ENCODE measurements around the gene MAP4K5. TPM values are rescaled to one million over a fixed set of nuclear protein-coding genes. Genes with fewer than 3 reads are reported as not detected.
A peak's percentile ranks its signal among the peaks of the same experiment; 100 is the strongest.

Gene MAP4K5
- total and polyA plus RNA-seq, 12 donors: 9.2 to 205 (median 33.4) TPM

GRCh38 chr14:50394713-50395112, 137.7 kb downstream of the MAP4K5 start:
- no peaks in the 10 kb centered on the region for H3K36me3 ChIP-seq (replicated peaks in 1 of 2)
- H3K27ac ChIP-seq: peak overlapping the region in 1 of 5 donors; percentile 78

GRCh38 chr14:50389668-50390441, 142.5 kb downstream of the MAP4K5 start:
- WGBS, 4 donors: 74 to 80% (median 77%) methylated on average over 9 of the region's 9 CpGs
- Histone ChIP-seq H3K27ac (no peak overlapping the region), H3K27me3 (no peaks in the 10 kb centered on the region), H3K9me3 (replicated peaks in 1 of 3) (no peaks in the 10 kb centered on the region), H3K4me1 (replicated peaks in 1 of 2) (peaks cover 12 to 16% of the 10 kb centered on the region in 2 donors), H3K36me3 (replicated peaks in 1 of 2) (no peaks in the 10 kb centered on the region), H3K4me3 (no peak overlapping the region)
- intact Hi-C loops (cut with DNase I): loop anchor here (5.0 to 10.0 kb wide), 2 partner anchors 33 to 65 kb away; no protein-coding TSS in a partner anchor
- no peak for DNase-seq
- TF ChIP-seq POLR2A (IDR thresholded peaks at IDR 0.05): no peak
- TF ChIP-seq, protein P1, sequence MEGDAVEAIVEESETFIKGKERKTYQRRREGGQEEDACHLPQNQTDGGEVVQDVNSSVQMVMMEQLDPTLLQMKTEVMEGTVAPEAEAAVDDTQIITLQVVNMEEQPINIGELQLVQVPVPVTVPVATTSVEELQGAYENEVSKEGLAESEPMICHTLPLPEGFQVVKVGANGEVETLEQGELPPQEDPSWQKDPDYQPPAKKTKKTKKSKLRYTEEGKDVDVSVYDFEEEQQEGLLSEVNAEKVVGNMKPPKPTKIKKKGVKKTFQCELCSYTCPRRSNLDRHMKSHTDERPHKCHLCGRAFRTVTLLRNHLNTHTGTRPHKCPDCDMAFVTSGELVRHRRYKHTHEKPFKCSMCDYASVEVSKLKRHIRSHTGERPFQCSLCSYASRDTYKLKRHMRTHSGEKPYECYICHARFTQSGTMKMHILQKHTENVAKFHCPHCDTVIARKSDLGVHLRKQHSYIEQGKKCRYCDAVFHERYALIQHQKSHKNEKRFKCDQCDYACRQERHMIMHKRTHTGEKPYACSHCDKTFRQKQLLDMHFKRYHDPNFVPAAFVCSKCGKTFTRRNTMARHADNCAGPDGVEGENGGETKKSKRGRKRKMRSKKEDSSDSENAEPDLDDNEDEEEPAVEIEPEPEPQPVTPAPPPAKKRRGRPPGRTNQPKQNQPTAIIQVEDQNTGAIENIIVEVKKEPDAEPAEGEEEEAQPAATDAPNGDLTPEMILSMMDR (IDR thresholded peaks at IDR 0.05): no peak

More at GRCh38 chr14:50394713-50395112, 137.7 kb downstream of the MAP4K5 start:
- no peak overlapping the region for H3K4me3 ChIP-seq
- H3K9me3 ChIP-seq (replicated peaks in 1 of 3): no peaks in the 10 kb centered on the region
- no peak for DNase-seq
- H3K27me3 ChIP-seq: no peaks in the 10 kb centered on the region
- TF ChIP-seq, protein P1 (IDR thresholded peaks at IDR 0.05): no peak
- TF ChIP-seq POLR2A (IDR thresholded peaks at IDR 0.05): no peak
- WGBS, 4 donors: 94 to 96% (median 96%) methylated on average over 5 of the region's 5 CpGs
- intact Hi-C loops (cut with DNase I): loop anchor here (5.0 to 10.0 kb wide), 2 partner anchors 37 to 70 kb away; no protein-coding TSS in a partner anchor
- H3K4me1 ChIP-seq (replicated peaks in 1 of 2): peaks cover 0 to 5% of the 10 kb centered on the region in 2 donors

DNA sequence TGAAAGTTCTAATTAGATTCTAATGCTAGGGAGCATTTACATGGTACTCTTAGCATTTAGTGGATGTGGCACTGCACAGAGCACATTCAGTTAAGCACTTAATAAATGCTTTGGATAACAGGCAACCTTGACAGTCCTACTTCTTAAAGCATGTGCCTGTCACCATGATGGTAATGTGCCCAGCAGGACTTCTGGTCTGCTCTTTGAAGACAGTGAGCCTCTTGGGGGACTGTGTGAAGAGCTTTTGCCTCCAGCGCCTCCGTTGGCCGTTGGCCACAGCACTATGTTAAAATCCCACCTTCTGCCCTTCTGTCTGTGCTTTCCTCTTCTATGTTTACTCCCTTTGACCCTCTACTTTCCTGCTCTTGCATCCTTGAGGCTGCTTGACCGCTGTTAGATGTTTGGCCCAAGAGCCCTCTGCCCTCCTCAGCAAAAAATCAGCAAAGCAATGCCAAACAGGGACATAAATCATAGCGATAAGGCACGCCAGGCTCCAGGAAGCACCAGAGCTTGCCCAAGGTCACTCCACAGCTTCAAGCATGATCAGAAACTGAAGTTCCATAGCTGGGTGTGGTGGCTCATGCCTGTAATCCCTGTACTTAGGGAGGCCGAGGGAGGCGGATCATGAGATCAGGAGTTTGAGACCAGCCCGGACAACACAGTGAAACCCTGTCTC, 144.0 kb downstream of the MAP4K5 start:
- H3K36me3 ChIP-seq (replicated peaks in 1 of 2): no peaks in the 10 kb centered on the region
- H3K27ac ChIP-seq: peak overlapping the region in 4 of 5 donors; percentile 4 to 76 (median 59)
- no peaks in the 10 kb centered on the region for H3K9me3 ChIP-seq (replicated peaks in 1 of 3)
- TF ChIP-seq, protein P1 (IDR thresholded peaks at IDR 0.05): no peak
- no peak for TF ChIP-seq POLR2A (IDR thresholded peaks at IDR 0.05)
- intact Hi-C loops (cut with DNase I): no loop called here
- WGBS, 4 donors: 22 to 38% (median 31%) methylated on average over 8 to 9 of the region's 9 CpGs
- H3K4me1 ChIP-seq (replicated peaks in 1 of 2): peaks cover 12 to 16% of the 10 kb centered on the region in 2 donors
- peak; percentile 75 to 95 (median 93) for DNase-seq
- H3K4me3 ChIP-seq: no peak overlapping the region
- no peaks in the 10 kb centered on the region for H3K27me3 ChIP-seq

- WGBS, 4 donors: 89 to 94% (median 91%) methylated on average over 1 of the region's 1 CpG
Measured at GRCh38 chr14:50387548-50387947, 144.8 kb downstream of the MAP4K5 start.

More at GRCh38 chr14:50387548-50387947, 144.8 kb downstream of the MAP4K5 start:
- no peaks in the 10 kb centered on the region for H3K36me3 ChIP-seq (replicated peaks in 1 of 2)
- peaks cover 12 to 16% of the 10 kb centered on the region in 2 donors for H3K4me1 ChIP-seq (replicated peaks in 1 of 2)
- H3K9me3 ChIP-seq (replicated peaks in 1 of 3): no peaks in the 10 kb centered on the region
- DNase-seq: no peak
- TF ChIP-seq POLR2A (IDR thresholded peaks at IDR 0.05): no peak
- TF ChIP-seq, protein P1 (IDR thresholded peaks at IDR 0.05): no peak
- H3K27ac ChIP-seq: peak overlapping the region in 1 of 5 donors; percentile 76
- no peak overlapping the region for H3K4me3 ChIP-seq
- H3K27me3 ChIP-seq: no peaks in the 10 kb centered on the region
- intact Hi-C loops (cut with DNase I): no loop called here

All from adrenal gland (tissue), 12 donors.